ENCODE data around the gene IRGM.

DNA sequence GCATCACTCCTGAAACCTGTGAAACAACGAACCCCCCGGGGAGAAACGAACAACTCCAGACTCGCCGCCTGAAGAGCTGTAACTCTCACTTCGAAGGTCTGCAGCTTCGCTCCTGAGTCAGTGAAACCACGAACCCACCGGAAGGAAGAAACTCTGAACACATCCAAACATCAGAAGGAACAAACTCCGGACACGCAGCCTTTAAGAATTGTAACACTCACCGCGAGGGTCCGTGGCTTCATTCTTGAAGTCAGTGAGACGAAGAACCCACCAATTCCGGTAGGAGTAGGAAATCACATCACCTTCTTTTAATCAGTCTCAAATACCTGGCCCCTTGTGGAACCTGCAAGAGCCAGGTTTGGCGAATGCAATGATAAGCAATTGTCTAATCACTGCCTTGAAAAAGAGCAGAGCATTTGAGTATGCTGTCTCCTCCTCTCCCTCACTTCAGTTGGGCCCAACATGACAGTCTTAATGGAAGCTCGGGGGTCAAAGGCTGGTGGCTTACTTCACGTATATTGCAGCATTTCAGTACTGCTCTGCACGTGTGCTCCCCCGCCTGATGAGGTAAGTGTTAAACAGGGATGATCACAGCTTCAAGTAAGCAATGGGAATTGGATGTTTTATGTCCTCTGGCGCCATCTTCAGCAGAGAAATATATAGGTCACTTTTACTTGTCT is 473 bp downstream of the IRGM start:
- TF ChIP-seq, protein P1, sequence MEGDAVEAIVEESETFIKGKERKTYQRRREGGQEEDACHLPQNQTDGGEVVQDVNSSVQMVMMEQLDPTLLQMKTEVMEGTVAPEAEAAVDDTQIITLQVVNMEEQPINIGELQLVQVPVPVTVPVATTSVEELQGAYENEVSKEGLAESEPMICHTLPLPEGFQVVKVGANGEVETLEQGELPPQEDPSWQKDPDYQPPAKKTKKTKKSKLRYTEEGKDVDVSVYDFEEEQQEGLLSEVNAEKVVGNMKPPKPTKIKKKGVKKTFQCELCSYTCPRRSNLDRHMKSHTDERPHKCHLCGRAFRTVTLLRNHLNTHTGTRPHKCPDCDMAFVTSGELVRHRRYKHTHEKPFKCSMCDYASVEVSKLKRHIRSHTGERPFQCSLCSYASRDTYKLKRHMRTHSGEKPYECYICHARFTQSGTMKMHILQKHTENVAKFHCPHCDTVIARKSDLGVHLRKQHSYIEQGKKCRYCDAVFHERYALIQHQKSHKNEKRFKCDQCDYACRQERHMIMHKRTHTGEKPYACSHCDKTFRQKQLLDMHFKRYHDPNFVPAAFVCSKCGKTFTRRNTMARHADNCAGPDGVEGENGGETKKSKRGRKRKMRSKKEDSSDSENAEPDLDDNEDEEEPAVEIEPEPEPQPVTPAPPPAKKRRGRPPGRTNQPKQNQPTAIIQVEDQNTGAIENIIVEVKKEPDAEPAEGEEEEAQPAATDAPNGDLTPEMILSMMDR (IDR thresholded peaks at IDR 0.05) = peak; percentile 81
- TF ChIP-seq ZFX (IDR thresholded peaks at IDR 0.05; ENCODE audit: borderline replicate concordance) = no peak

Measured in 22Rv1 (cell line).